Hepatocyte (in vitro differentiated cells): ENCODE measurements around the gene LRRC42. TPM values are rescaled to one million over a fixed set of nuclear protein-coding genes. Genes with fewer than 3 reads are reported as not detected.
A peak's percentile ranks its signal among the peaks of the same experiment; 100 is the strongest.

ENCODE experiments used
- DNase-seq: peaks from one replicate; pipeline ENCODE4 v3.0.0-alpha.2; 2016; ENCODE audit warnings: low spot score
- H2AFZ ChIP-seq: fragments of 200-600 bp; sonication (generic); 2 replicates; pipeline ENCODE4 v1.6.0; 2016; ENCODE audit warnings: antibody characterized with exemption, mild to moderate bottlenecking
- H3K27ac ChIP-seq: fragments of 200-600 bp; sonication (generic); 2 replicates; pipeline ENCODE4 v1.5.1; 2016; ENCODE audit warnings: mild to moderate bottlenecking
- H3K27me3 ChIP-seq: fragments of 200-600 bp; sonication (generic); 2 replicates; pipeline ENCODE4 v1.6.1; 2016
- H3K36me3 ChIP-seq: fragments of 200-600 bp; sonication (generic); replicated peaks from 2 replicates; pipeline ENCODE4 v1.5.1; 2016; ENCODE audit warnings: low read depth; ENCODE audit not compliant: insufficient read depth
- H3K4me1 ChIP-seq: fragments of 200-600 bp; sonication (generic); 2 replicates; pipeline ENCODE4 v1.5.1; 2016; ENCODE audit warnings: mild to moderate bottlenecking, moderate library complexity; ENCODE audit not compliant: insufficient read depth
- H3K4me2 ChIP-seq: fragments of 200-600 bp; sonication (generic); 2 replicates; pipeline ENCODE4 v1.6.0; 2016
- H3K4me3 ChIP-seq: fragments of 200-600 bp; sonication (generic); 2 replicates; pipeline ENCODE4 v1.5.1; 2016; ENCODE audit warnings: mild to moderate bottlenecking
- H3K79me2 ChIP-seq: fragments of 200-600 bp; sonication (generic); 2 replicates; pipeline ENCODE4 v1.6.0; 2017; ENCODE audit warnings: mild to moderate bottlenecking
- H3K9me2 ChIP-seq: fragments of 200-600 bp; sonication (generic); replicated peaks from 2 replicates; pipeline ENCODE4 v1.6.0; 2017; ENCODE audit warnings: mild to moderate bottlenecking; ENCODE audit not compliant: insufficient read depth
- H3K9me3 ChIP-seq: fragments of 200-600 bp; sonication (generic); 2 replicates; pipeline ENCODE4 v1.5.1; 2016; ENCODE audit warnings: low read depth, mild to moderate bottlenecking
- H4K20me1 ChIP-seq: fragments of 200-600 bp; sonication (generic); 2 replicates; pipeline ENCODE4 v1.6.0; 2016; ENCODE audit warnings: mild to moderate bottlenecking; ENCODE audit not compliant: insufficient read depth, poor library complexity, severe bottlenecking
- CTCF ChIP-seq: fragments of 200-600 bp; sonication (generic); IDR thresholded peaks from 2 replicates; pipeline ENCODE4 v1.5.1; 2016; ENCODE audit warnings: antibody characterized with exemption, mild to moderate bottlenecking; ENCODE audit not compliant: poor library complexity
- EZH2 ChIP-seq: fragments of 200-600 bp; sonication (generic); IDR thresholded peaks from 2 replicates; pipeline ENCODE4 v1.6.1; 2016; ENCODE audit warnings: antibody characterized with exemption, mild to moderate bottlenecking, borderline replicate concordance
- EZH2phosphoT487 ChIP-seq: fragments of 200-600 bp; sonication (generic); IDR thresholded peaks from one replicate; pipeline ENCODE4 v1.6.1; 2018; ENCODE audit warnings: antibody characterized with exemption, mild to moderate bottlenecking, low read depth, moderate library complexity; ENCODE audit not compliant: unreplicated experiment, severe bottlenecking
- WGBS: methylation state at CpG from one replicate; pipeline ENCODE4 v1.1.6; 2016; ENCODE audit warnings: low lambda C conversion rate; ENCODE audit errors: missing lambda C conversion rate; 5-methylcytosine and 5-hydroxymethylcytosine counted together
- polyA plus RNA-seq: library from polyadenylated mRNA; unstranded; fragments of >200 nt; fragmentation: Nextera tagmentation; extraction: Ambion mirVana; gene quantifications from 2 replicates; pipeline ENCODE4 v1.2.1, GENCODE V29; 2016
- total RNA-seq: library from RNA; depleted of rRNA; stranded (reverse); fragments of >200 nt; gene quantifications from 2 replicates; pipeline ENCODE4 v1.2.3, GENCODE V29; 2014

Gene LRRC42
- total and polyA plus RNA-seq, 2 experiments from 2014 or later = 56.6 to 58.2 TPM

DNA sequence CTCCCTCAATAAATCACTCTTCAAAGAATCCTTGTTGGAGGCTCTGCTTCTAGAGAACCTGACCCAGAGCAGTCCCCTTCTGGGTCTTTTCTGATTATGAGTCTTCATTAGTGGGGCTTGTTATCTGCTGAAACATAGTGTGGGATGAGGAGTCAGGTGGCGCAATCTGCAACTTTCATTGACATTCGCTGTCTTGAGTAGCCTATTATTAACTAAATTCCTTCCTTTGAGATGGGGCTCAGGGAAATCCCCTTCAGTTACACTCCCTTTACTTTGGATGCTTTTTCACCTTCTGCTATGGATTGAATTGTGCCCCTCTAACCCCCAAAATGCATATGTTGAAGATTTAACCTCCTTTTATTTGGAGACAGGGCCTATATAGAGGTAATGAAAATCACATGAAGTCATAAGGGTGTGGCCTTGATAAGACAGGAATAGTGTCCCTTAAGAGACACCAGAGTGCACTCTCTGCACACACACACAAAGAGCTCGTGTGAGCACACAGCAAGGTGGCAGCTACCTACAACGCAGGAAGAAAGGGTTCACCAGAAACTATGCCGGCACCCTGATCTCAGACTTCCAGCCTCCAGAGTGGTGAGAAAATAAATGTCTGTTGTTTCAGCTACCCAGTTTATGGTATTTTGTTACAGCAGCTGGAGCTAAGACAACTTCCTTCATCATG lies 32.7 kb upstream of the LRRC42 start:
- no peak for DNase-seq
- no peak overlapping the region for H2AFZ ChIP-seq
- TF ChIP-seq EZH2 (no peak), CTCF (no peak), EZH2phosphoT487 (no peak)

GRCh38 chr1:53918343-53918742 lies 27.8 kb upstream of the LRRC42 start:
- Histone ChIP-seq H3K9me2 (no peaks in the 10 kb centered on the region), H3K27ac (peak overlapping the region; percentile 72), H3K79me2 (no peaks in the 10 kb centered on the region), H3K4me3 (no peak overlapping the region), H3K4me1 (peaks cover 3% of the 10 kb centered on the region), H3K36me3 (no peaks in the 10 kb centered on the region), H3K27me3 (no peaks in the 10 kb centered on the region), H4K20me1 (no peaks in the 10 kb centered on the region), H3K4me2 (no peak overlapping the region), H2AFZ (no peak overlapping the region), H3K9me3 (no peaks in the 10 kb centered on the region)
- 83% methylated on average over 5 of the region's 5 CpGs for WGBS
- DNase-seq = no peak
- TF ChIP-seq EZH2 (no peak), EZH2phosphoT487 (no peak), CTCF (no peak)

More for the DNA sequence above, 32.7 kb upstream of the LRRC42 start:
- Histone ChIP-seq H3K36me3 (no peaks in the 10 kb centered on the region), H4K20me1 (no peaks in the 10 kb centered on the region), H3K4me2 (no peak overlapping the region), H3K27me3 (no peaks in the 10 kb centered on the region), H3K27ac (no peak overlapping the region), H3K9me2 (no peaks in the 10 kb centered on the region), H3K4me1 (peaks cover 13% of the 10 kb centered on the region), H3K79me2 (no peaks in the 10 kb centered on the region), H3K9me3 (no peaks in the 10 kb centered on the region), H3K4me3 (no peak overlapping the region)
- WGBS = 76% methylated on average over 5 of the region's 5 CpGs

DNA sequence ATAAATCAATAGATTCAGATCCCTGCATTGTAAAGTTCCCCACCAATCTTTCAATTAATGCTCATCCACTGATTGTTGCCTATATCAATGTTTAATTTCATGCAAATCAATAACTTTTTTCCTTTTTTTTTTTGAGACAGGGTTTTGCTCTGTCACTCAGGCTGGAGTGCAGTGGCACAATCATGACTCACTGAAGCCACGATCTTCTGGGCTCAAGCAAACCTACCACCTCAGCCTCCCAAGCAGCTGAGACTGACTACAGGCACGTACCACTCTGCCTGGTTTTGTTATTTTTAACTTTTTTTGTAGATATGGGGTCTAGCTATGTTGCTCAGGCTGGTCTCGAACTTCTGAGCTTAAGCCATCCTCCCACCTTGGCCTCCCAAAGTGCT lies 26.5 kb upstream of the LRRC42 start:
- H4K20me1 ChIP-seq = no peaks in the 10 kb centered on the region
- H3K9me3 ChIP-seq = no peaks in the 10 kb centered on the region
- no peak overlapping the region for H2AFZ ChIP-seq
- WGBS = 85% methylated on average over 3 of the region's 3 CpGs
- no peaks in the 10 kb centered on the region for H3K79me2 ChIP-seq
- H3K27me3 ChIP-seq = no peaks in the 10 kb centered on the region
- H3K36me3 ChIP-seq = no peaks in the 10 kb centered on the region
- H3K27ac ChIP-seq = peak overlapping the region; percentile 27
- TF ChIP-seq EZH2 = no peak
- no peak for TF ChIP-seq EZH2phosphoT487
- no peak for TF ChIP-seq CTCF
- H3K4me3 ChIP-seq = no peak overlapping the region
- no peak overlapping the region for H3K4me2 ChIP-seq
- DNase-seq = no peak
- peaks cover 3% of the 10 kb centered on the region for H3K4me1 ChIP-seq
- H3K9me2 ChIP-seq = no peaks in the 10 kb centered on the region
